GM20000 (cell line): ENCODE measurements around the gene RPL39.
"Not testable (repeated sequence)": the region's sequence is repeated elsewhere in the genome, so short reads cannot be mapped to it uniquely, and the experiment has no call there.

Experiments
- DNase-seq: peaks from one replicate; pipeline ENCODE4 v3.0.0; 2012; ENCODE audit warnings: low spot score
- CTCF ChIP-seq: IDR thresholded peaks from 2 replicates; pipeline ENCODE4 v1.5.1; 2012; ENCODE audit warnings: mild to moderate bottlenecking, control low read depth; ENCODE audit errors: extremely low read depth, missing control alignments

The RPL39 gene

GRCh38 chrX:119753639-119754257, 37.7 kb downstream of the RPL39 start:
- peak; percentile 57 for DNase-seq
- peak; percentile 1 for TF ChIP-seq CTCF

- DNase-seq: no peak
- no peak for TF ChIP-seq CTCF
Observed at GRCh38 chrX:119753001-119753400, 38.4 kb downstream of the RPL39 start.

GRCh38 chrX:119750751-119751150, 40.7 kb downstream of the RPL39 start:
- not testable (repeated sequence) for DNase-seq

- DNase-seq: not testable (repeated sequence)
Observed at GRCh38 chrX:119750131-119750530, 41.3 kb downstream of the RPL39 start.

GRCh38 chrX:119745283-119745848, 46.1 kb downstream of the RPL39 start:
- DNase-seq: no peak
- no peak for TF ChIP-seq CTCF

- DNase-seq: no peak
- no peak for TF ChIP-seq CTCF
Observed at GRCh38 chrX:119738742-119739141, 52.7 kb downstream of the RPL39 start.
